IPS DF 6.9 (cell line): ENCODE data around the gene SIPA1.

Experiments
- DNase-seq: peaks from one replicate; pipeline ENCODE4 v3.0.0-alpha.2; 2013; ENCODE audit warnings: low read depth, low spot score
- H3K27ac ChIP-seq: one replicate; pipeline ENCODE4 v1.5.1; 2013; ENCODE audit warnings: low read length, control low read depth
- H3K27me3 ChIP-seq: 2 replicates; pipeline ENCODE4 v1.6.1; 2013; ENCODE audit warnings: mild to moderate bottlenecking, low read length; ENCODE audit not compliant: control insufficient read depth, insufficient read depth
- H3K36me3 ChIP-seq: 2 replicates; pipeline ENCODE4 v1.6.1; 2013; ENCODE audit warnings: low read length; ENCODE audit not compliant: control insufficient read depth, insufficient read depth
- H3K4me1 ChIP-seq: 2 replicates; pipeline ENCODE4 v1.6.1; 2013; ENCODE audit warnings: low read length; ENCODE audit not compliant: control insufficient read depth, insufficient read depth
- H3K4me3 ChIP-seq: 2 replicates; pipeline ENCODE4 v1.5.1; 2013; ENCODE audit warnings: mild to moderate bottlenecking, low read length
- H3K9me3 ChIP-seq: 2 replicates; pipeline ENCODE4 v1.6.1; 2013; ENCODE audit warnings: low read length, inconsistent platforms; ENCODE audit not compliant: control insufficient read depth, insufficient read depth
- WGBS: extraction: QIAGEN DNeasy Blood & Tissue Kit; methylation state at CpG from one replicate; pipeline ENCODE4 v1.1.7; 2013; ENCODE audit warnings: mixed read lengths, missing lambda C conversion rate; ENCODE audit not compliant: insufficient read length, insufficient coverage; 5-methylcytosine and 5-hydroxymethylcytosine counted together

SIPA1 gene

DNA sequence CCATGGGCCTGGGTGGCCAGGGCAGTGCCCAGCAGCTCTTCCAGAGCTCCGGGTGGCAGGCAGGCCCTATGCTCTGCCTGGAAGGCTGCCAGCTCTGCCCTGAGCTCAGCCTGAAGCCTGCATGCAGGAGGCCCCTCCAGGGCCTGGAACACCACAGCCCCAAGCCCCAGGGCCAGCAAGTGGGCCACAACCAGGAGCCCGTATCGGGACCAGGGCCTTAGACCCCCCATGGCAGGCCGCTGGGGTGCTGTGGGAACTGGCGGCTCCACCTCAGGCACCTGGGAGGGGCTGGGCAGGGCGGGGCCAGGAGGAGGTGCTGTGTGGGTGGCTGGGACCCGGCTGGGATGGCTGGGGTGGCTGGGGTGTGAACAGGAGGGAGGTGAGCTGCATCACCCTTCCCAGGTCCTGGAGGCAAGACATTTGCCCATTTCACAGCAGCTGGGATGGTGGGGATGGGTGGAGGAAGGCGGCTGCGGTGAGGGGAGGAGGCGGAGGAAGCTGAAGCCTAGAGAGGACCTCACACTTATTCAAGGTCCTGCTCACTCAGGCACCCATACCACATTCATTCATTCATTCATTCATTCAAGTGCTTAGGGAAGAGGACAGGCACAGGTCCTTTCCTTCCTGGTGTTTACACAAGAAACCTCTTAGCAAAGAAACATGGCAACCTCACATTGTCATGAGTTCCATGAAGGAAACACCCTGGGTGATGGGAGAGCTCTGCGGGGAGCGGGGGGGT is 42.2 kb upstream of the SIPA1 start, which contains the start of gene KCNK7:
TSS of gene KCNK7 (minus strand) at position 258 of the 739 bp plus-strand sequence. CDS start at position 230, 28 bp downstream.
- WGBS = no CpG with 5 or more reads among the region's 12 CpGs
- H3K9me3 ChIP-seq = no peaks in the 10 kb centered on the region
- no peak within 1 kb of the TSS for H3K27ac ChIP-seq
- peaks cover 6% of the 10 kb centered on the region for H3K36me3 ChIP-seq
- peaks cover 7% of the 10 kb centered on the region; the same call in 1 of the 2 replicates for H3K27me3 ChIP-seq
- no peak for DNase-seq
- peaks cover 7% of the 10 kb centered on the region for H3K4me1 ChIP-seq
- no peak within 1 kb of the TSS for H3K4me3 ChIP-seq

DNA sequence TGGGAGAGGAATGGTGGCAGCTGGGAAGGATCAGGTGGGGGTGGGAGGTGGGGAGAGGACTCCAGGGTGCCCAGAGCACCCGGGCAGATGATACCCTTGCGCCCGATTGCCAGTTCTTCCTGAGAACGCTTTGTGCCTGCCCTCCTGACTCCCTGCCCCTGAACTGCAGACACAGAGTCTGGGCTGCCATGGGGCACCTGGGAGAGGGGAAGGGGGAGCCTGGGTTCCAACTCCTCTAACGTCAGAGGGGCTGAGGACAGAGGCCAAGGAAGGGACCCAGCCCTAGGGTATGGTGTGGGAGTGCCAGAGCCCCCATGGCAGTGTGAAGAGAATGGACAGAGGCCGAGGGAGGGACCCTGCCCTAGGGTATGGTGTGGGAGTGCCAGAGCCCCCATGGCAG is 41.4 kb upstream of the SIPA1 start:
- no peak overlapping the region for H3K27ac ChIP-seq
- no peak for DNase-seq
- peaks cover 6% of the 10 kb centered on the region for H3K36me3 ChIP-seq
- WGBS = no CpG with 5 or more reads among the region's 6 CpGs
- no peak overlapping the region for H3K4me3 ChIP-seq
- peaks cover 8% of the 10 kb centered on the region for H3K4me1 ChIP-seq
- H3K9me3 ChIP-seq = no peaks in the 10 kb centered on the region
- peaks cover 7% of the 10 kb centered on the region; the same call in 1 of the 2 replicates for H3K27me3 ChIP-seq

DNA sequence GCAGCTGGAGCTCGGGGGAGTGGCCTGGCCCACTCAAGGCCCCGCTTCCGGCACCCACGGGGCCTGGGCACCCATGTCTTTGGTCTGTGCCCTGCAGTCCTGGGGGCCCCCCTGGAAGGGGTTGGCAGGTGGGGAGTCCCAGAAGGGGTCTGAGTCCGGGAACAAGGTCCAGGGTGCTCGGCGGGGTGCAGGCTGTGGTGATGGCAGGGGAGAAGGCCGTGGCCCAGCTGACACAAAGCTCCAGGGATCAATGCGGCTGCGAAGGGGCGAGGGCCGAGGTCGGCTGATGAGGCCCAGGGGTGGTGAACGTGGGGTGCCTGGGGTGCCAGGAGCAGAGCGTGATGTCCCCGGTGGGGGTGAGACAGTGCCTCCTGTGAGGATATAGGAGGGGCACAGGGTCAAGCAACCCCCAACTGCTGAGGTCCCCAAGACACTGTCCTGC is 39.6 kb upstream of the SIPA1 start:
- Histone ChIP-seq H3K9me3 (no peaks in the 10 kb centered on the region), H3K27me3 (peaks cover 1% of the 10 kb centered on the region; the same call in 1 of the 2 replicates), H3K4me1 (0 out of 2 replicates have a peak, but pooled peaks cover 1% of the 10 kb centered on the region), H3K36me3 (peaks cover 6% of the 10 kb centered on the region), H3K27ac (no peak overlapping the region), H3K4me3 (no peak overlapping the region)
- no CpG with 5 or more reads among the region's 16 CpGs for WGBS
- DNase-seq = no peak

DNA sequence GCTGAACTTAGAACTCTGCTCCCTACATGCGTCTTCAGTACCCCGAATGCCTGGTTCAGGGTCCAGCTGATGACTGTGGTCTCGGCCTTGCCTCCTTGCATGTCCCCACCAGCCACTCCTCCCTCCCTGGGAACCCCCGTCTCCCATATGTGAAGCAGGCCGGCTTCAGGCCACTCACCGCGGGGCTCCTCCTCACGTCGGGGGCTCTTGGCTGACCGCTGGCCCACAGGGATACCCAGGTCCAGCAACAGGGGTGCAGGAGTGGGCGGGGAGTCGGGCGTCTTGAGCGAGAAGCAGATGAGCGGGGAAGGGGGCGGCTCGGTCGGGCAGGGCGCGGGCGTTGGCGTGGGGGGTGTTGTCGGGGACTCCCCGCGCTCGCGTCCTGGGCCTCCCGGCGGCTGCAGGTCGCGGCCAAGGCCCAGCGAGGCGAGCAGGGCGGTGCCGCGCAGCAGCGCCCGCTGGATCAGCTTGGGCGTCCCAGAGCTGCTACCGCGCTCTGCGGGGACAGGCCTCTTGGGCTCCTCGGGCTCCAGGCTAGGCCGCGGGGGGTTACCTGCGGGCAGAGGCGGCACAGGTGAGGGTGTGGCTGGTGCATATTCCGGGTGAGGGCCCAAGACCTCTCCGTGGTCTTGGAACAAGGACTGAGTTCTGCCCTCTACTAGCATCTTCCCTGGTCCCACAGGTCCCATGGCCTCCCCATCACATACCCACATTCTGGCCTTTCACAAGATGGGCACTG is 38.5 kb upstream of the SIPA1 start:
- no peak for DNase-seq
- Histone ChIP-seq H3K27ac (no peak overlapping the region), H3K9me3 (no peaks in the 10 kb centered on the region), H3K4me3 (no peak overlapping the region), H3K4me1 (0 out of 2 replicates have a peak, but pooled peaks cover 1% of the 10 kb centered on the region), H3K27me3 (peaks cover 1% of the 10 kb centered on the region; the same call in 1 of the 2 replicates), H3K36me3 (peaks cover 6% of the 10 kb centered on the region)
- no CpG with 5 or more reads among the region's 49 CpGs for WGBS

DNA sequence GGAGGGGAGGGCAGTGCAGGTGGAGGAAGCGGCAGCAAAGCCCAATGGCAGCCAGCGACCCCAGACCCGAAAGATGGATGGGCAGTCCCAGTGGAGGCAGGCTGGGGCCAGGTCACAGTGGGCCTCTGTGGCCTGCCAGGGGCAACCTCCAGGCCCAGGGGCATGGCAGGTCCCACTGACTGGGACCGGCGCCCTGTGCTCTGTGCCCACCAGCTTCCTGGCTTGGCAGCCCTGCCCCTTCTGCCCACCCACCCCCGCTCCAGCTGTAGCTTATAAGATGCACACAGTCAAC is 38.0 kb upstream of the SIPA1 start:
- Histone ChIP-seq H3K36me3 (peaks cover 9% of the 10 kb centered on the region), H3K27ac (no peak overlapping the region), H3K27me3 (peaks cover 1% of the 10 kb centered on the region; the same call in 1 of the 2 replicates), H3K9me3 (no peaks in the 10 kb centered on the region), H3K4me1 (0 out of 2 replicates have a peak, but pooled peaks cover 1% of the 10 kb centered on the region), H3K4me3 (no peak overlapping the region)
- DNase-seq = no peak
- no CpG with 5 or more reads among the region's 6 CpGs for WGBS

DNA sequence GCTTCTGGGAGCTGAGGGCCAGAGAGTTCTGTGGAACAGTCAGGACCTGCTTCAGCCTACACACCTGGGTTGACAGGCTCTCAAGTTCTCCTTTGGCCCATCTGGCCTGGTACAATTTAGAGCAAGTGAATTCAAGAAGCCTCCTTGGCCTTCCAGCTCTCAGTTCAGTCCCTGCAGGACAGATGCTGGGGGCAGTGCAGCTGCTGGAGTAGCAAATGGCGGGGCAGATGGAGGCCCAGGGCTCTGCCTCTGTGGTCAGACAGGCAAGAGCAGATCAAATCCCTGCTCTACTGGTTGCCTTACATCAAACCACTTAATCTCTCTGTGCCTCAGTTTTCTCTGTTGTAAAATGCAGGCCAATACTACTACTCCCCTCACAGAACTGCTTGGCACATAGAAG is 33.6 kb upstream of the SIPA1 start:
- H3K36me3 ChIP-seq = peaks cover 3% of the 10 kb centered on the region; the same call in 1 of the 2 replicates
- peaks cover 4% of the 10 kb centered on the region for H3K4me1 ChIP-seq
- H3K27ac ChIP-seq = no peak overlapping the region
- no peak overlapping the region for H3K4me3 ChIP-seq
- H3K27me3 ChIP-seq = peaks cover 1% of the 10 kb centered on the region; the same call in 1 of the 2 replicates
- no CpG with 5 or more reads among the region's 1 CpG for WGBS
- DNase-seq = no peak
- H3K9me3 ChIP-seq = no peaks in the 10 kb centered on the region

DNA sequence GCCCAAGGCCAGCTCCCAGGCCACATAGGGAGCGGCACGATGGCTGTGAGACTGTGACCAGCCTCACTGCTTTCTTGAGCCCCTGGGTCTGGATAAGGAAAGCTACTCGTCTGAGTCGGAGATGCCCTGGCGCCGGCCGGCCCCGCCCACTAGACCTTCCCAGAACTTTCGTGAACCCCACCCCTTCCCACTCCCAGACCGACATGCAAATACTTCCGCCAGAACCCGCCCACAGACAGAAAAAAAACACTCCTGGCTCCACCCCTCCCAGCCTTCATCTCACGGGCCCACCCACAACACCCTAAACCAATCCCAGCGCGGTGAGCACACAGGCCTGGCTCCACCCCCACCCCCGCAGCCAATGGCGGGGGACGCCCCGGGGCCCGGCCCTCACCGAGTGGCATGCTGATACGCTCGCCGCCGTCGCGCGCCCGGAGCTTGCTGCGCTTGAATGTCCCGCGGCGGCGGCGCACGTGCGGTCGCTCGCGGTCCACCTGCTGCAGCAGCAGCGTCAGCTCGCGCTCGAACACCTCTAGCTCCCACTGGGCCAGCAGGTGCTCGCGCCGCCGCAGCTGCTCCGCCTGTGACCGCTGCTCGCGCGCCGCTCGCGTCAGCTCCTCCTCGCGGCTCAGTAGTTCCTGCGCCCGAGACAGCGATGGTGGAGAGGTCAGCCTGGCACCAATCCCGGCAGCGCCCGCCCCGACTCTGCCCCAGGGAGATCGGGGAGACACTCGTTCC is 30.9 kb upstream of the SIPA1 start:
- Histone ChIP-seq H3K27me3 (no peaks in the 10 kb centered on the region), H3K9me3 (no peaks in the 10 kb centered on the region), H3K4me1 (peaks cover 3% of the 10 kb centered on the region), H3K4me3 (peak overlapping the region; percentile 40; the same call in 1 of the 2 replicates), H3K36me3 (0 out of 2 replicates have a peak, but pooled peaks cover 3% of the 10 kb centered on the region), H3K27ac (no peak overlapping the region)
- DNase-seq = peak; percentile 94
- no CpG with 5 or more reads among the region's 67 CpGs for WGBS

DNA sequence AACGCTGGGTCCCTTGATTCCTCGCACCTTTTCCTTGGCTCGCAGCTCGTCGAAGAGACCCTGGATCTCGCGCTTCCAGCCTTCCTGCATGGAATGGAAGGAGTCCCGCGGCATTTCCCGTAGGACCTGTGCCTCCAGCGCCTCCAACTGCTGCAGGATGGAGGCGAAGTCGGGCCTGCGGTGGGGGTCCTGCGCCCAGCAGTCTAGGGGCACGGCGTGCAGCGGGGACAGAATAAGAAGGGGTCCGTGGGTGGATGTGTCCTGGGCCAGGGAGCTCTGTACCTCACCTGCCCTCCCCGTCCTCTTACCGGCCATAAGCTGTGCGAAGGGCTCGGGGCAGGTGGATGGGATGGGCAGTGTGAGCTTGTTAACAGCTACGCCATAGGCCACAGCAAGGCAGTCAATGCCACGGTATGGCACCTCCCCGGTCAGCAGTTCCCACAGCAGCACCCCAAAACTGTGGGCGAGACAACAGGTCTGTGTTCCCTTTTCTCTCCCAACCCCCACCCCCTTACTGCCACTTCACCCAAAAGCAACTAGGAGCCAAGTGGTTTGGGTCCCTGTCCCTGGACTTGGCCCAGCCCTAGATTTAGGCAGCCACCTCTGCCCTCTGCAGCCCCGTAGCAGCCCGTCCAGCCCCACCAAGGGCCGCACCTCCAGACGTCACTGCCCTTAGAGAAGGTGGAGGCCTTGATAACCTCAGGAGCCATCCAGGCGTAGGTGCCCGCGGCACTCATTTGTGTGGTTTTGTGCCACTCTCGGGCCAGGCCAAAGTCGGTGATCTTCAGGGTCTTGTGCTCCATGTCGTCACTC is 30.1 kb upstream of the SIPA1 start:
- Histone ChIP-seq H3K4me3 (peak overlapping the region; percentile 40; the same call in 1 of the 2 replicates), H3K9me3 (no peaks in the 10 kb centered on the region), H3K27ac (no peak overlapping the region), H3K27me3 (no peaks in the 10 kb centered on the region), H3K4me1 (peaks cover 3% of the 10 kb centered on the region), H3K36me3 (0 out of 2 replicates have a peak, but pooled peaks cover 3% of the 10 kb centered on the region)
- no CpG with 5 or more reads among the region's 37 CpGs for WGBS
- no peak for DNase-seq

DNA sequence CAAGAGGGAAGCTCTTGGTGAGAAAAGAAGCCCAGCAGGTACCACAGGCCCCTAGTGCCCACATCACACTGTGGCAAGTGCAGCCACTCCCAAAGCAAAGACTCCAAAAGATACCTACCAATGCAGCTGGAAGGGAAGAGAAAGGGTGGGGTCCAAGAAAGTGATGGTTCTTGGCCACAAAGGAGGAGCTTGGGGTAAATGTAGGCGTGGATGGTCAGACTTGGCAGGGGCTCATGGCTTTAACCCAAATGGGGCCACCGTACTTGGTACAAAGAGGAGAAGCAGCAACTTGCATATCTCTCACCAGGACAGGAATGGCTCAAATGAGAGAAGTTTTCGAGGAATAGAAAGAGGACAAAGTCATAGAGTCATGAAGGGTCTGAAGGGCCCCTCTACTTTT is 28.7 kb upstream of the SIPA1 start:
- no peak for DNase-seq
- no peak overlapping the region for H3K4me3 ChIP-seq
- H3K27me3 ChIP-seq = no peaks in the 10 kb centered on the region
- 0 out of 2 replicates have a peak, but pooled peaks cover 3% of the 10 kb centered on the region for H3K36me3 ChIP-seq
- no peaks in the 10 kb centered on the region for H3K9me3 ChIP-seq
- H3K4me1 ChIP-seq = peaks cover 6% of the 10 kb centered on the region
- no peak overlapping the region for H3K27ac ChIP-seq
- no CpG with 5 or more reads among the region's 3 CpGs for WGBS
